ENCODE measurements around the gene PPIB. TPM values are rescaled to one million over a fixed set of nuclear protein-coding genes. Genes with fewer than 3 reads are reported as not detected.

Gene PPIB
- total and polyA plus RNA-seq, 4 donors: 379 to 768 (median 632) TPM

- Histone ChIP-seq H3K27me3 (ENCODE audit: control insufficient read depth in 4 of 4, insufficient read depth in 4 of 4, low read length in 3 of 4) (no peaks in the 10 kb centered on the region), H3K4me3 (ENCODE audit: low read depth in 1 of 3, low read length in 3 of 3) (no peak overlapping the region), H3K4me1 (ENCODE audit: control insufficient read depth in 4 of 4, insufficient read depth in 4 of 4, low read length in 3 of 4) (no peaks in the 10 kb centered on the region), H3K27ac (ENCODE audit: low read depth in 1 of 2, low read length in 2 of 2) (no peak overlapping the region), H3K36me3 (ENCODE audit: control insufficient read depth in 4 of 4, insufficient read depth in 3 of 4, low read depth in 1 of 4, low read length in 3 of 4) (peaks cover 21 to 84% (median 75%) of the 10 kb centered on the region in 4 donors), H3K9ac (ENCODE audit: low read depth in 1 of 2, low read length in 2 of 2) (no peak overlapping the region), H3K9me3 (ENCODE audit: control insufficient read depth in 4 of 4, low read length in 3 of 4) (no peaks in the 10 kb centered on the region)
- TF ChIP-seq GABPA (IDR thresholded peaks at IDR 0.05 in 1 of 2, conservative IDR thresholded peaks at IDR 0.05 in 1 of 2): no peak
- TF ChIP-seq JUND (IDR thresholded peaks at IDR 0.05): no peak
- TF ChIP-seq TAF1 (conservative IDR thresholded peaks at IDR 0.05): no peak
- no peak for TF ChIP-seq MAX (IDR thresholded peaks at IDR 0.05)
- TF ChIP-seq FOXA2 (IDR thresholded peaks at IDR 0.05): no peak
- WGBS: 91% methylated on average over 6 of the region's 6 CpGs
- no peak for DNase-seq (ENCODE audit: low spot score)
Measured at GRCh38 chr15:64127521-64128270, 35.1 kb downstream of the PPIB start.

- 65% methylated on average over 3 of the region's 3 CpGs for WGBS
- Histone ChIP-seq H3K4me1 (ENCODE audit: control insufficient read depth in 4 of 4, insufficient read depth in 4 of 4, low read length in 3 of 4) (peaks cover 0 to 4% (median 2%) of the 10 kb centered on the region in 4 donors), H3K27ac (ENCODE audit: low read depth in 1 of 2, low read length in 2 of 2) (no peak overlapping the region), H3K9ac (ENCODE audit: low read depth in 1 of 2, low read length in 2 of 2) (no peak overlapping the region), H3K27me3 (ENCODE audit: control insufficient read depth in 4 of 4, insufficient read depth in 4 of 4, low read length in 3 of 4) (no peaks in the 10 kb centered on the region), H3K9me3 (ENCODE audit: control insufficient read depth in 4 of 4, low read length in 3 of 4) (no peaks in the 10 kb centered on the region), H3K4me3 (ENCODE audit: low read depth in 1 of 3, low read length in 3 of 3) (no peak overlapping the region), H3K36me3 (ENCODE audit: control insufficient read depth in 4 of 4, insufficient read depth in 3 of 4, low read depth in 1 of 4, low read length in 3 of 4) (peaks cover 17 to 84% (median 72%) of the 10 kb centered on the region in 4 donors)
- DNase-seq (ENCODE audit: low spot score): no peak
- TF ChIP-seq RAD21 (IDR thresholded peaks at IDR 0.05) (no peak), GABPA (IDR thresholded peaks at IDR 0.05 in 1 of 2, conservative IDR thresholded peaks at IDR 0.05 in 1 of 2) (no peak), MAX (IDR thresholded peaks at IDR 0.05) (no peak), FOXA2 (IDR thresholded peaks at IDR 0.05) (no peak), RXRA (IDR thresholded peaks at IDR 0.05) (no peak), YY1 (IDR thresholded peaks at IDR 0.05) (no peak), HNF4G (IDR thresholded peaks at IDR 0.05) (no peak), SP1 (IDR thresholded peaks at IDR 0.05) (no peak)
Measured at GRCh38 chr15:64125978-64126377, 36.8 kb downstream of the PPIB start.

GRCh38 chr15:64122936-64123351, 39.9 kb downstream of the PPIB start:
- no peak overlapping the region for H3K4me3 ChIP-seq (ENCODE audit: low read depth in 1 of 3, low read length in 3 of 3)
- no peak overlapping the region for H3K9ac ChIP-seq (ENCODE audit: low read depth in 1 of 2, low read length in 2 of 2)
- no peaks in the 10 kb centered on the region for H3K9me3 ChIP-seq (ENCODE audit: control insufficient read depth in 4 of 4, low read length in 3 of 4)
- WGBS: 78% methylated on average over 3 of the region's 3 CpGs
- TF ChIP-seq RAD21 (IDR thresholded peaks at IDR 0.05) (no peak), MAX (IDR thresholded peaks at IDR 0.05) (no peak), EGR1 (IDR thresholded peaks at IDR 0.05; ENCODE audit: low read depth in 2 of 2) (no peak), SP1 (IDR thresholded peaks at IDR 0.05) (no peak), FOXA1 (IDR thresholded peaks at IDR 0.05) (no peak), REST (IDR thresholded peaks at IDR 0.05) (no peak), RXRA (IDR thresholded peaks at IDR 0.05) (no peak), CTCF (IDR thresholded peaks at IDR 0.05; ENCODE audit: low read depth, low read length, missing input control) (no peak), HNF4G (IDR thresholded peaks at IDR 0.05) (no peak), GABPA (IDR thresholded peaks at IDR 0.05 in 1 of 2, conservative IDR thresholded peaks at IDR 0.05 in 1 of 2) (no peak), YY1 (IDR thresholded peaks at IDR 0.05) (no peak), ATF3 (IDR thresholded peaks at IDR 0.05) (no peak), TAF1 (conservative IDR thresholded peaks at IDR 0.05) (no peak), FOXA2 (IDR thresholded peaks at IDR 0.05) (no peak), ZBTB33 (IDR thresholded peaks at IDR 0.05) (no peak), NR2F2 (IDR thresholded peaks at IDR 0.05) (no peak), JUND (IDR thresholded peaks at IDR 0.05) (no peak), HNF4A (conservative IDR thresholded peaks at IDR 0.05) (no peak)
- no peak for DNase-seq (ENCODE audit: low spot score)
- H3K27ac ChIP-seq (ENCODE audit: low read depth in 1 of 2, low read length in 2 of 2): peak overlapping the region in 1 of 2 donors; percentile 13
- no peaks in the 10 kb centered on the region for H3K27me3 ChIP-seq (ENCODE audit: control insufficient read depth in 4 of 4, insufficient read depth in 4 of 4, low read length in 3 of 4)
- peaks cover 3 to 5% (median 4%) of the 10 kb centered on the region in 4 donors for H3K4me1 ChIP-seq (ENCODE audit: control insufficient read depth in 4 of 4, insufficient read depth in 4 of 4, low read length in 3 of 4)
- peaks cover 18 to 77% (median 69%) of the 10 kb centered on the region in 4 donors for H3K36me3 ChIP-seq (ENCODE audit: control insufficient read depth in 4 of 4, insufficient read depth in 3 of 4, low read depth in 1 of 4, low read length in 3 of 4)
